GM20000 (cell line): ENCODE measurements around the gene TTC29.

Experiments
- DNase-seq: peaks from one replicate; pipeline ENCODE4 v3.0.0; 2012; ENCODE audit warnings: low spot score
- TF ChIP-seq, protein P1 (sequence below): IDR thresholded peaks from 2 replicates; pipeline ENCODE4 v1.5.1; 2012; ENCODE audit warnings: mild to moderate bottlenecking, control low read depth; ENCODE audit errors: extremely low read depth, missing control alignments

The TTC29 gene

DNA sequence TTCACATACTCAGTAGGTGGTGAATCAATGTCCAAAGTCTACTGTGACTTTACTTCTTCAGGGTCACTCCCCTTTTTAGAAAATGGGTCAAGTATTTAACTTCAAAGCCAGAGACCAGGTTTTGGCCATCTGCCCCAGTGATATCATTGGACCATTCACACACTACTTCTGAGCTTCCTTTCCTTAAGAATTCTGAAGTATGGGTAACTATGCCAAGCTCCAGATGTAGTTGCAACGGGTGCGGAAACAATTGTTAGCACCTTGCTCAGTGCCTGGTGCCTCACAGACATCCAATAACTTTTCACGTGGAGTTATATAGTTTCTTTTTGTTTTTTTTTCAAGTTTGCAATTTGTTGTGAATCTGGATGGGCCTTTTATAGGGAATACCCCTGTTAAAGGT, 62.6 kb downstream of the TTC29 start:
- no peak for DNase-seq
- TF ChIP-seq, protein P1, sequence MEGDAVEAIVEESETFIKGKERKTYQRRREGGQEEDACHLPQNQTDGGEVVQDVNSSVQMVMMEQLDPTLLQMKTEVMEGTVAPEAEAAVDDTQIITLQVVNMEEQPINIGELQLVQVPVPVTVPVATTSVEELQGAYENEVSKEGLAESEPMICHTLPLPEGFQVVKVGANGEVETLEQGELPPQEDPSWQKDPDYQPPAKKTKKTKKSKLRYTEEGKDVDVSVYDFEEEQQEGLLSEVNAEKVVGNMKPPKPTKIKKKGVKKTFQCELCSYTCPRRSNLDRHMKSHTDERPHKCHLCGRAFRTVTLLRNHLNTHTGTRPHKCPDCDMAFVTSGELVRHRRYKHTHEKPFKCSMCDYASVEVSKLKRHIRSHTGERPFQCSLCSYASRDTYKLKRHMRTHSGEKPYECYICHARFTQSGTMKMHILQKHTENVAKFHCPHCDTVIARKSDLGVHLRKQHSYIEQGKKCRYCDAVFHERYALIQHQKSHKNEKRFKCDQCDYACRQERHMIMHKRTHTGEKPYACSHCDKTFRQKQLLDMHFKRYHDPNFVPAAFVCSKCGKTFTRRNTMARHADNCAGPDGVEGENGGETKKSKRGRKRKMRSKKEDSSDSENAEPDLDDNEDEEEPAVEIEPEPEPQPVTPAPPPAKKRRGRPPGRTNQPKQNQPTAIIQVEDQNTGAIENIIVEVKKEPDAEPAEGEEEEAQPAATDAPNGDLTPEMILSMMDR = no peak

DNA sequence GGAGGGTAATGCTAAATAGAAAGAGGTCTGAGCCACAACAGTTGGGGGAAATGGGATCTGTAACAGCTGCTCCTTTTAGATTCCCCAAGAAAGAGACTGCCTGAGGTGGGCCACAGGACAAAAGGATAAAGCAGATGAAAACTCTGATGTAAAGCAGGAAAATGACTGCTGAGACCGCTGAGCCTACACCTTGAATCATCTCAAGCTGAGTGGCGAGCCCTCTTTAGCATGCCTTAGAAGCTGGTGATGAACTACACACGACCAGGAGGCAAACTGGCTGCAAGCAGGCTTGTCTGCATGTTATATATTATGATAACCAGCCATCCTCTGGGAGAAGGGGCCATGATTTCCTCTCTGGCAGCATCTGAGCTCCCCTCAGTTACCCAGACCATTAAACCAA, 88.4 kb downstream of the TTC29 start:
- DNase-seq = no peak
- TF ChIP-seq, protein P1 = no peak

DNA sequence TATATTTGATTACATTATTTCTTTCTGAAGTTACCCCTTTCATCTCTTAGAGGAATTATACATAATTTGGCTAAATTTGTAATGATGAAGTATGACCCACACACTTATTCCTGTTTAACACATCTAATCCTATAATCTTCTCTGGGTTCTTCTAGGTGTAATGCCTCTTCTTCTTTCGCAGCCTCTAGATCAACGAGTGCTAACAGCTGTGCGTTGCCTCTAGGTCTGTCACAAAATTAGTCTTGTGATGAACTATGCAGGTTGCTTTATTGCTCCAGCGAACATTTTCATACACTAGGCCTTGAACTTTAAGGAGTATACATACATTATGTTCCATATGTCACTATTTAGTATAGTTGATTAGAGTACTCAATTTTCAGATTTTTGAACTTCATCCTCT, 89.9 kb downstream of the TTC29 start:
- DNase-seq = no peak

DNA sequence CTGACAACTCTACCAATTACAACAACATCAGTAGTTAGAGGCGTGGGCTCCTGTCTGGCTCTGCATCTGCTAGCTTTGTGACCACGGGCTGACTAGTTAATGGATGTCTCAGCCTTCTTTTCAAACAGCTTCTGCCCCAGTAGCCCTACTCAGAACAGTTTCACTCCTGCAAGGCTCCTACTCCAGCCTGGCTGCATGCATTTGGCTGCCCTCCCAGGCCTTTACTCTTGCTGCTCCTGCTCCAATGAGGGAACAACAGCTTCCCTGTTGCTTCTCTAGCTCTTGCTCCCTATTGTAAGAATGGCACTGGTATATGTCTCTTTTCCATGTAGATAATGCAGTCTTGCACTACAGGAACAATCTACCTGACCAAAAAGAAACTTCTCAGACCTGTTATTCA, 93.3 kb downstream of the TTC29 start:
- no peak for DNase-seq
- TF ChIP-seq, protein P1 = no peak

More for the DNA sequence above, 89.9 kb downstream of the TTC29 start:
- TF ChIP-seq, protein P1 = no peak

DNA sequence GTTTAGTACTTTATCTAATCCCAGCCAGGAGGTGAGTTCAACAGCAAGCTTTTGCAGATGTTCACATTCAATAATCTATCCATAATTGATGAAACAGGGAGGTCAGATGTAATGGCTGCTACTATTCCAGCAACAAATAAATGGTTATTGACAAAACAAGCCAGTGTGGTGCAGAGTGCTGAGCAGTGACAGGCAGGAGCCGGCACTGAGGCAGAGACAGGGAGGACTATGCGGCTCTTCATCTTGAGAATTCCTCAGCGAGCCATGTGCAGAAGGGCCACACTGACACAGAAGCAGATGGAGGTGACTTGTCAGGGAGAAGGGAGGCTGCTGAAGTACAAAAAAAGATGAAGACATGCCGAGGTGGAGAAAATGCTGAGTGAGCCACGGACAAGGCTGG, 98.3 kb downstream of the TTC29 start:
- TF ChIP-seq, protein P1 = no peak
- DNase-seq = no peak

DNA sequence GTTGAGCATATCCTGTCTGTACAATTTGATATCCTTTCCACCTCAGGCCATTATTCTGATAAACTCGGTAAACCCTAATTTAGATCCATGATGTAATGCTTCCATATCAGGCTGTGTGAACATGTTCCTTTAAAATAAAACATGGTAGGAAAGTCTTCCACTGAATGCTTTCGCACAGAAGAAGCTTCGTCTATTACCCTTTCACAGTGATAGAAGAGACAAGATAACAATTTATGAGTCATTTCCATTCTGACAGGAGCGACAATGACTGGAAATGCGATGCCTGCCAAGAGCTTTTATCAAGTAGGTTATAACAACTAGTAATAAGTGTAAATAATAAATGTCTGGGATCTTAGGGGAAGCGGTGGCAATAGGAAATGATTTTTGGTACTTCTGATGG, 98.8 kb downstream of the TTC29 start:
- TF ChIP-seq, protein P1 = no peak
- DNase-seq = no peak

DNA sequence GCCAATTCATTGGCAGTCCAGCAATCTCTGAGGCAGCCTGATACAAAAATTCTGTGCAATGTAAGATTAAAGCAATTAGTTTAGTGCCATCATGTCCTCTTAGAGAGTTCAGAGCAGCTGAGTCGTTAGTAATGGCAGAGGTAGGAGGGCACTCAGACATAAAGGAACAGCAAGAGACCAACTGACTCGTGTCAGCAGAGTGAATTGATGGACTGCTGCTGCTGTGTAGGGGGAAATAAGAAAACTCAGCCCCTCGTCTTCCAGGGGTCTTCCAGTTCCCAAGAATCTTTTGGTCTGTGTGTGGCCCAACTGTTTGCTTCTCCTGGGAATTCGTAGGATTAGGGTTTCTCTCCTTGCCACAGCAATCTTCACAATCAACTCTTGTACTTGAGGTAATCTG, 100.9 kb downstream of the TTC29 start:
- TF ChIP-seq, protein P1 = no peak

DNA sequence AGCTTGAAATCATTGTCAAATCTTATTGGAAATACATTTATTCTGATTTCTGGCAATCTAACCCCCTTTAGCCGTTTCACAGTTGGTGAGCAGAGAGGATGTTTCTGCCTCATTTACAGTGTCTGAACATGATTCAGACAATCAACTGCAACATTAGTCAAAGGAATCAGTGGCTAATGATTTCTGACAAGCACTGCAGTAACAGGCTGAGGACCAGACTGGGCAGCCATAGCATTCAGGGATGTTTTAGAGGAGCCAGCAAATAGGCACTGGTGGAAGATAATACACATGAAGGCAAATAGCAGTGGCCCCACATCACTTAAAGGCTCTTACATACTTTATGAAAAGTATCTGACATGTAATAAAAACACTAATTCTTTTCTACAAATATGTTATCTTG, 102.8 kb downstream of the TTC29 start:
- TF ChIP-seq, protein P1 = no peak
- no peak for DNase-seq

More for the DNA sequence above, 100.9 kb downstream of the TTC29 start:
- no peak for DNase-seq
